NT2/D1 (cell line): ENCODE data around the gene MIXL1.
A peak's percentile ranks its signal among the peaks of the same experiment; 100 is the strongest.
"Not testable (repeated sequence)": the region's sequence is repeated elsewhere in the genome, so short reads cannot be mapped to it uniquely, and the experiment has no call there.

Source experiments
- DNase-seq: peaks from one replicate; pipeline ENCODE4 v3.0.0-alpha.2; 2011; ENCODE audit warnings: low read depth, low spot score
- H3K27me3 ChIP-seq: 2 replicates; pipeline ENCODE4 v1.6.0; 2011; ENCODE audit warnings: mild to moderate bottlenecking; ENCODE audit not compliant: insufficient read length, insufficient read depth
- H3K36me3 ChIP-seq: 2 replicates; pipeline ENCODE4 v1.6.1; 2011; ENCODE audit warnings: mild to moderate bottlenecking, low read length, mixed read lengths; ENCODE audit not compliant: insufficient read depth, insufficient read length
- H3K4me1 ChIP-seq: 2 replicates; pipeline ENCODE4 v1.5.1; 2011; ENCODE audit not compliant: insufficient read depth, insufficient read length
- H3K4me3 ChIP-seq: 2 replicates; pipeline ENCODE4 v1.5.1; 2011; ENCODE audit warnings: low read depth; ENCODE audit not compliant: insufficient read length
- H3K9ac ChIP-seq: 2 replicates; pipeline ENCODE4 v1.6.0; 2011; ENCODE audit warnings: low read depth; ENCODE audit not compliant: insufficient read length
- H3K9me3 ChIP-seq: 2 replicates; pipeline ENCODE4 v1.5.1; 2011; ENCODE audit warnings: mild to moderate bottlenecking, low read length; ENCODE audit not compliant: insufficient read depth
- SUZ12 ChIP-seq: IDR thresholded peaks from 2 replicates; pipeline ENCODE4 v1.6.1; 2011; ENCODE audit not compliant: insufficient read length, insufficient read depth; ENCODE audit errors: extremely low read depth
- YY1 ChIP-seq: IDR thresholded peaks from 2 replicates; pipeline ENCODE4 v1.6.1; 2011; ENCODE audit not compliant: insufficient read length, insufficient read depth
- ZNF274 ChIP-seq: IDR thresholded peaks from 2 replicates; pipeline ENCODE4 v1.6.1; 2011; ENCODE audit warnings: mild to moderate bottlenecking, low read depth, low read length

MIXL1 gene

DNA sequence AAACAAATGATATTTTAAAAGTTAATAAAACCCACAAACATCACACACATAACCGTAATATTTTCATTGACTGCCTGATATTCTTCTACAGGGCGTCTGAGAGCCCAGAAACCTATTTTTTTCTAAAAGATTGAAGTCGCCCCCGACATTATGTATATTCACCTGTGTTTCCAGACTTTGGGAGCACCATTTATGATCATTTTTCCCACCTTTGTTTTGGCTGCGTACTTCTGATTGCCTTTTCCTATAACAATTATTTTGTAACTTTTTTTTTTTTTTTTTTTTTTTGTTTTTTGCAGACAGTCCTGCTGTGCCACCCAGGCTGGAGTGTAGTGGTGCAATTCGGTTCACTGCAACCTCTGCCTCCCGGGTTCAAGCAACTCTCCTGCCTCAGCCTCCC, 36.1 kb upstream of the MIXL1 start:
- peak overlapping the region; percentile 95 for H3K4me3 ChIP-seq
- H3K36me3 ChIP-seq: peaks cover 15% of the 10 kb centered on the region
- peaks cover 2% of the 10 kb centered on the region for H3K4me1 ChIP-seq
- H3K9ac ChIP-seq: peak overlapping the region; percentile 99
- DNase-seq: no peak
- no peak for TF ChIP-seq ZNF274
- TF ChIP-seq SUZ12: no peak
- TF ChIP-seq YY1: no peak
- no peaks in the 10 kb centered on the region for H3K9me3 ChIP-seq
- no peaks in the 10 kb centered on the region for H3K27me3 ChIP-seq

DNA sequence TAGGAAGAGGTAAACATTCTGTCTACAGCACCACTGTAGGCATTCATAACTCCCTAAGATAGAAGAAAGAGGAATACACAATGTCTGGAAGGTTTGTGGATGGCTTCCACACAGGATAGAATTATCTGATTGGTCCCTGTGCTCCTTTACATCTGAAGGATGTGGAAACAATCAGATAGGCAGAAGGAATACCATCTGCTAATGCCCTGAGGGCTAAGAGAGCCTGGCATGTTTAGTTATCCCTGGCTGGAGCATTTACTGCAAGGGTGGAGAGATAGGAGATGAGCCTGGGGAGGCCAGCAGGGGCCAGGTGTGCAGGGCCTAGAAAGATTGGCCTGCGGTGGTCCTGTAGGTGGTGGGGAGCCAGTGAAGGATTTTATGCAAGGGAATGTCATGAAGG, 28.3 kb upstream of the MIXL1 start:
- H3K4me1 ChIP-seq: no peaks in the 10 kb centered on the region
- no peaks in the 10 kb centered on the region for H3K27me3 ChIP-seq
- DNase-seq: no peak
- no peak overlapping the region for H3K9ac ChIP-seq
- no peak for TF ChIP-seq YY1
- no peak for TF ChIP-seq ZNF274
- no peaks in the 10 kb centered on the region for H3K36me3 ChIP-seq
- H3K9me3 ChIP-seq: no peaks in the 10 kb centered on the region
- H3K4me3 ChIP-seq: no peak overlapping the region

DNA sequence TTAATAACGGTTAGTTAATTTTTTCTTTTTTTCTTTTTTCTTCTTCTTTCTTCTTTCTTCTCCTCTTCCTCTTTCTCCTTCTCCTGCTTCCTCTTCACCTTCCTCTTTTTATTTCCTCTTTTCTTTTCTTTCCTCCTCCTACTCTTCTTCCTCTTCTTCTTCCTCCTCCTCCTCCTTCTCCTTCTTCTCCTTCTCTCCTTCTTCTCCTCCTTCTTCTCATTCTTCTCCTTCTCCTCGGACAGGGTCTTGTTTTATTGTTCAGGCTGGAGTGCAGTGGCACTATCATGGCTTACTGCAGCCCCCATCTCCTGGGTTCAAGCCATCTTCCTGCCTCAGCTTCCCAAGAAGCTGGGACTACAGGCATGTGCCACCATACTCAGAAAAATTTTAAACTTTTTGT, 23.5 kb upstream of the MIXL1 start:
- no peak for DNase-seq
- H3K4me1 ChIP-seq: no peaks in the 10 kb centered on the region
- TF ChIP-seq YY1 (no peak), ZNF274 (no peak), SUZ12 (no peak)
- no peaks in the 10 kb centered on the region for H3K27me3 ChIP-seq
- H3K9ac ChIP-seq: no peak overlapping the region
- H3K36me3 ChIP-seq: no peaks in the 10 kb centered on the region
- no peak overlapping the region for H3K4me3 ChIP-seq
- H3K9me3 ChIP-seq: no peaks in the 10 kb centered on the region

DNA sequence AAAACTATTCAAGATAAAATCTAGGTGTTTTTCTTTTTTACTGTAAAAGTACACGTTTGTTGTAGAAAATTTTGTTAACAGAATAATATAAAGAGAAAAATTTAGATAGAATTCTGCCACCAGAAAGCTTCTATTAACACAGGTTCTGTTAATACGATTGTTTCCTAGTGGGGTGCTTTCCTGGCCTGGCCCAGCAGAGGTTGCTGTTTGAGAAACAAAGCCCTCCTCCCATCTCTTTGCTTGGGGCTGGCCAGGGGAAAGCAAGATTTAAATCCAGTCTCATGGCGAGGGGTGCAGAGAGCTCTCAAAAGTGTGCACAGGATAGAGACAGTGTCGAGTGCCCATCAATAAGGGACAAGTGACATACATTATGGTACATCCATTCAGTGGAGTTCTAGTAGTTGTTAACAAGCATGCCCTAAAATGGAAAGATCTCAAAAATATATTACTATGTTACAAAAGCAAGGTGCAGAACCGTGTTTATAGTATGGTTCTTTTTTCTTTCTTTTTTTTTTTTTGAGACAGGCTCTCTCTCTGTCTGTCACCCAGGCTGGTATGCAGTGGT, 22.4 kb upstream of the MIXL1 start:
- no peaks in the 10 kb centered on the region for H3K27me3 ChIP-seq
- H3K36me3 ChIP-seq: no peaks in the 10 kb centered on the region
- H3K9ac ChIP-seq: no peak overlapping the region
- H3K4me3 ChIP-seq: no peak overlapping the region
- DNase-seq: no peak
- no peak for TF ChIP-seq SUZ12
- TF ChIP-seq YY1: no peak
- TF ChIP-seq ZNF274: no peak
- no peaks in the 10 kb centered on the region for H3K9me3 ChIP-seq
- H3K4me1 ChIP-seq: no peaks in the 10 kb centered on the region

DNA sequence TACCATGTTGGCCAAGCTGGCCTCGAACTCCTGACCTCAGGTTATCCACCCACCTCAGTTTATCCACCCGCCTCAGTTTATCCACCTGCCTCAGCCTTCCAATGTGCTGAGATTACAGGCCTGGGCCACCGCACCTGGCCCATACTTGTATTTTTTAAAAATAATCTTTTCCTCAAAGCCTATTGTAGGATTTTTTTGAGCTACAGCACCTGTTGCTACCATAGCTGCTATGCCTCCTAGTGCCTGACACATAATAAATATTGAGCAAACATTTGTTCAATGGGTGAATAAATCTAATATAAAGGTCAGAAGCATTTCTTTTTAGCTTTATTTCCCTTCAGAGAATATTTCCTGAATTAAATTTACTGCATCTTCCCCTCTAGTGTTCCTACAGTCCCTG, 21.2 kb upstream of the MIXL1 start:
- TF ChIP-seq SUZ12 (no peak), ZNF274 (no peak)
- Histone ChIP-seq H3K4me3 (no peak overlapping the region), H3K9me3 (no peaks in the 10 kb centered on the region), H3K4me1 (no peaks in the 10 kb centered on the region), H3K9ac (no peak overlapping the region), H3K36me3 (no peaks in the 10 kb centered on the region), H3K27me3 (no peaks in the 10 kb centered on the region)
- DNase-seq: no peak

DNA sequence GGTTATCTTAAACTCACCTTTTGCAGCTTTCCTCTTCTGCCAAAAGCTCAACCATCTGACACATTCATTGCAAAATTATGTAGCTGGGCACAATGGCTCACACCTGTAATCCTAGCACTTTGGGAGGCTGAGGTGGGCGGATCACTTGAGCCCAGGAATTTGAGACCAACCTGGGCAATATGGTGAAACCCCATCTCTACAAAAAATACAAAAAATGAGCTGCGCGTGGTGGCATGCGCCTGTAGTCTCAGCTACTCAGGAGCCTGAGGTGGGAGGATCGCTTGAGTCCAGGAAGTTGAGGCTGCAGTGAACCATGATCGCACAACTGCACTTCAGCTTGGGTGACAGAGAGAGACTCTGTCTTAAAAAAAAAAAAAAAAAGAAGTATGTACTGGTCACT, 20.8 kb upstream of the MIXL1 start:
- not testable (repeated sequence) for H3K4me3 ChIP-seq, H3K9ac ChIP-seq, H3K36me3 ChIP-seq, DNase-seq, H3K4me1 ChIP-seq, H3K9me3 ChIP-seq, H3K27me3 ChIP-seq

DNA sequence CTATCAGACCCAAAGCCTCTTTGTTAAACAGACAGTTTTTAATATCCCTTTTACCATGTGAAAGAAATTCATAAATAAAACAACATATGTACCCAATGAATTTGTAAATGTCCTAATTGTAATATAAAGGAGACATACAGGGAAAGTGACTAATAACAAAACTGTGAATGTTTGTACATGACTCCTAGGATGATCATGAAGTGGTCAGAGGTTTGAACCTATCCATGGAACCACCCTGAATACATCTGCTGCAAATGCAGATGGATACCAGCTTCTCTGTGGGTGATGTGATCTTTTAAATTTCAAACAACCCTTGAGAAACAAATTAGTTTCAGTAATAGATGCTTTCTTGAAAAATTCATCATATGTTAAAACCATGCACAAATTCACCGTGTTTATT, 20.2 kb upstream of the MIXL1 start:
- TF ChIP-seq YY1 (no peak), SUZ12 (no peak), ZNF274 (no peak)
- no peak for DNase-seq
- no peaks in the 10 kb centered on the region for H3K9me3 ChIP-seq
- H3K4me1 ChIP-seq: no peaks in the 10 kb centered on the region
- H3K4me3 ChIP-seq: no peak overlapping the region
- no peaks in the 10 kb centered on the region for H3K27me3 ChIP-seq
- no peak overlapping the region for H3K9ac ChIP-seq
- H3K36me3 ChIP-seq: no peaks in the 10 kb centered on the region

DNA sequence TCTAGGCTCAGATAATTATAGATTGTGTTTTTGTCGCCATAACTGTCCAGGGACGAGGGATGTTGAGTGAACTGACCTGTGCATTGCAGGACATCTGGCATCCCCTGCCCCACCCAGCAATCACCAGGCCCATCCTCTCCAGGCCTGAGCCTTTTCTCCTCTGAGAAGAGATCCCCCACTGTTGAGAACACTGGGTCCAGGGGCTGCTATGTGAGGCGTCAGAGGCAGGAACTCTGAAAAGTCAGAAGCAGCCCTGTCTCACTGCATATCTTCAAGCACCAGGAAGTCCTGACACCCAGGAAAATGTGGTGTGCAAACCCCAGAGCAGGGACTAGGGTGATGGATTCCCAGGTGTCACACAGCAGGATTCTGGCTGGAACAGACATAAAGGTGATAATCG, 19.8 kb upstream of the MIXL1 start:
- DNase-seq: no peak
- TF ChIP-seq SUZ12: no peak
- TF ChIP-seq YY1: no peak
- Histone ChIP-seq H3K36me3 (no peaks in the 10 kb centered on the region), H3K4me1 (no peaks in the 10 kb centered on the region), H3K9ac (no peak overlapping the region), H3K27me3 (no peaks in the 10 kb centered on the region), H3K4me3 (no peak overlapping the region), H3K9me3 (no peaks in the 10 kb centered on the region)
